Cardiac fibroblast (primary cell): ENCODE measurements around the gene RGS12.

Experiments
- DNase-seq, 2 donors: peaks; one replicate each; pipeline versions ENCODE4 v3.0.0 to v3.0.0-alpha.2; 2010; ENCODE audit warnings: low read depth in 2 of 2
- H3K4me3 ChIP-seq, 2 donors: replicated peaks in 1 of 2; 1 replicate in 1 of 2; 2 replicates in 1 of 2; pipeline ENCODE4 v1.5.1; 2011; ENCODE audit warnings: low read depth in 2 of 2, low read length in 2 of 2, mild to moderate bottlenecking in 2 of 2, moderate library complexity in 1 of 2
- CTCF ChIP-seq: IDR thresholded peaks from one replicate; pipeline ENCODE4 v1.5.1; 2011; ENCODE audit warnings: low read depth, mild to moderate bottlenecking, low read length, inconsistent platforms

The RGS12 gene

GRCh38 chr4:3294401-3295241, 1.8 kb downstream of the RGS12 start:
- no peak for TF ChIP-seq CTCF
- H3K4me3 ChIP-seq: no peak overlapping the region

DNA sequence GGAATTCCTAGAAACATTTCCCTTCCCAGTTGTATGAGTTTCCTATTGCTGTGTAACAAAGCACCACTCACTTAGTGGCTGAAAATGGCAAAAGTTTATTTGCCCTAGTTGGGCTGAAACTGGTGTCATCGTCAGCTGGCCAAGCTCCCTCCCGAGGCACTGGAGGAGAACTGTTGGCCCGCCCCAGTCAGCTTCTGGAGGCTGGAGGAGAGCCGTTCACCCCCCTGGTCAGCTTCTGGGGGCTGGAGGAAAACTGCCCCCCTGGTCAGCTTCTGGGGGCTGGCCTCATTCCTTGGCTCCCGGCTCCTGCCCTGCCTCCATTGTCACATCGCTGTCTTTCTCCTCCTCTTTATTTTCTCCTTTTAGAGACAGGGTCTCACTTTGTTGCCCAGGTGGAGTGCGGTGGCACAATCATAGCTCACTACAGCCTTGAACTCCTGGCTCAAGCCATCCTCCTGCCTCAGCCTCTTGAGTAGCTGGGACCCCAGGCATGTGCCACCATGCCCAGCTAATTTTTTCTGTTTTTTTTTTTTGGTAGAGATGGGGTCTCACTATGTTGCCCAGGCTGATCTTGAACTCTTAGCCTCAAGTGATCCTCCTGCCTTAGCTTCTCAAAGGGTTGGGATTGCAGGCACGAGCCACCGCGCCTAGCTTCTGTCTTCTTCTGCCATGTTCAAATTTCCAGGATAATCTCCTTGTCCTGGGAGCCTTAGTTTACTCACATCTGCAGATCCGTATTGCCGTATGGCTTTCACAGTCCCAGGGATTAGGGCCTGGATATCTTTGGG, 3.2 kb downstream of the RGS12 start:
- TF ChIP-seq CTCF: no peak
- DNase-seq: no peak
- H3K4me3 ChIP-seq: no peak overlapping the region

More at GRCh38 chr4:3294401-3295241, 1.8 kb downstream of the RGS12 start:
- no peak for DNase-seq

- no peak for DNase-seq
- no peak overlapping the region for H3K4me3 ChIP-seq
- TF ChIP-seq CTCF: no peak
These were observed 3.8 kb downstream of the RGS12 start for GRCh38 chr4:3296651-3297050.

- H3K4me3 ChIP-seq: no peak overlapping the region
- TF ChIP-seq CTCF: no peak
- DNase-seq: no peak
These were observed 4.4 kb downstream of the RGS12 start for GRCh38 chr4:3297066-3297859.

- H3K4me3 ChIP-seq: no peak overlapping the region
- no peak for TF ChIP-seq CTCF
- DNase-seq: no peak
These were observed 6.5 kb downstream of the RGS12 start for GRCh38 chr4:3299122-3299975.
